HG03060 (cell line): Measurements from ENCODE around the gene LYZL2.
A peak's percentile ranks its signal among the peaks of the same experiment; 100 is the strongest.
"Not testable (repeated sequence)": the region's sequence is repeated elsewhere in the genome, so short reads cannot be mapped to it uniquely, and the experiment has no call there.

Experiments
- ATAC-seq: cut with Tn5 transposase; IDR thresholded peaks from one replicate; pipeline ENCODE4 v1.9.1; 2021; ENCODE audit warnings: low read depth, moderate number of reproducible peaks; ENCODE audit not compliant: unreplicated experiment

LYZL2 gene

GRCh38 chr10:30629653-30630052 is at the start of gene LYZL2:
Gene LYZL2, minus strand, starts transcription at chr10:30629753. Its CDS starts 2,838 bp downstream, at chr10:30626915.
- ATAC-seq, result no peak

DNA sequence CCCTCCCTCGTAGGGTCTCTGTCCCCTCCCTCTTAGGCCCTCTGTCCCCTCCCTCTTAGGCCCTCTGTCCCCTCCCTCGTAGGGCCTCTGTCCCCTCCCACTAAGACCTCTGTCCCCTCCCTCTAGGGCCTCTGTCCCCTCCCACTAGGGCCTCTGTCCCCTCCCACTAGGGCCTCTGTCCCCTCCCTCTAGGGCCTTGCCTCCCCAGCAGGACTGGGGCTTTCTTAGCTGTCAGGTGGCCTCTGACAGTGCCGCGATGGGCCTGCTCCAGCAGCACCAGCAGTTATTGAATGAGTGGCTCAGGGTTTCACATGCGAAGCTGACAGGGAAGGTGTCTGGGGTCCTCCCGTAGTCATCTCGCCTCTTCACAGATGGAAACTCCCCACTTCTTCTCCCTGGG is 48.1 kb upstream of the LYZL2 start:
- ATAC-seq, result not testable (repeated sequence)

DNA sequence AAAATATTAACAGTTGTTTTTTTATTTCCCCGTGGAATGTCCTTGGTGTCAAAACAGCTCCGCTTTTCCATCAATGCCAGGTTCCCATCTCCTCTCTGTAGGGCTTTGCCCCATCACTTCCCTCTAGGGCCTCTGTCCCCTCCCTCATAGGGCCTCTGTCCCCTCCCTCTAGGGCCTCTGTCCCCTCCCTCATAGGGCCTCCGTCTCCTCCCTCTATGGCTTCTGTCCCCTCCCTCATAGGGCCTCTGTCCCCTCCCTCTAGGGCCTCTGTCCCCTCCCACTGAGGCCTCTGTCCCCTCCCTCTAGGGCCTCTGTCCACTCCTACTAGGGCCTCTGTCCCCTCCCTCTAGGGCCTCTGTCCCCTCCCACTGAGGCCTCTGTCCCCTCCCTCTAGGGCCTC is 47.6 kb upstream of the LYZL2 start:
- ATAC-seq, result not testable (repeated sequence)

DNA sequence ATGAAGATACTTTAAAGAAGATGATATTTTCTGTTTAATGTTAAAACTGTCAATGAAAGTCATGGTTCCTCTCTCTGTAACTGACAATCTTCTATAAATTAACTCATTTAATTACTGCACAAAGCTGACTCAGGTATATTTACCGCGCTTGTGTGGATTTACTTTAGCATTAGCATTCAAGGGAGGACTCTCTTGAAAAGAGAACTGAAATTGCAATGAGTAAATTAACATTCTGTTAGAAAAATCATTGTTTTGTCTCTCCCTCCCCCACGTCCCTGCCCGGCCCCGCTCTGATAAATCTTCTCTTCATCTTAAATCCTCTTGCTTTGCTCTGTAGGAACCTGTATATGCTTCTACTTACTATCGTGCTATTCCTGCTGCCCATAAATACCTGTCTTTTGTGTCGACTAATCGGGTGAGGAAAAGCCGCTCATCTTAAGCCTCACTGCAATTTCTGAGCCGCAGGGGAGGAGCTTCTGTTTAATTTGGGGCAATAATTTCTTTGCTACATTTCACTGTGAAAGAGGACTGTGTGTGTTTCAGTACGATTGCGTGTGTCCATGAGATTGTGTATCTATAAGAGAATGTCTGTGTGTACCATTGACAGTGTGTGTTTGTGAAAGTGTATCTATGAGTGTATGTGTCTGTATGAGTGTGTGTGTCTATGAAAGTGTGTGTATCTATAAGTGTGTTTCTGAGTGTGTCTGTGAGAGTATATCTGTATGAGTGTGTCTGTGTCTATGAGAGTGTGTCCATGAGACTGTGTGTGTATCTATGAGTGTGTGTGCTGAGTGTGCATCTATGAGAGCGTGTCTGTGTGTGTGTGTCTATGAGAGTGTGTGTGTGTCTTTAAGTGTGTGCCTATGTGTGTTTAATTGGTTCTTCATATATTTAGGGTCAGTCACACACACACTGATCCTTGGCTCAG is 46.5 kb upstream of the LYZL2 start:
- no peak for ATAC-seq

DNA sequence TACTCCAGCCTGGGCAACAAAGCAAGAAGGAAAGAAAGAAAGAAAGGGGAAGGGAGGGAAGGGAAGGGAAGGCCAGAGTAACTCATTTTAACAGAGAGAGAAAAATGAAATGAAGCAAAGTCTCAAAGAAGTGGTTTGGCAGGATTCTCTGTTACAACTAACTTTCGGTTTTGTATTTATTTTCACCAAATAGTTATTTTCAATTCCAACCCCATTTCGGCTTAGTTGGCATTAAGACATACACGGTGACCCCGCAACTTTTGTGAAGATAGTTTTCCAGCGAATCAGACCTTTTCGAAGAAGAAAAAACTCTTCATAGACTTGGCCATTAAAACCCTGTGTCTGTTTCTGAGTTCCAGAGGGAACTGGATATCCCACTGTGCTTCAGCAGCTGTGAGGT is 45.2 kb upstream of the LYZL2 start:
- ATAC-seq, result no peak

DNA sequence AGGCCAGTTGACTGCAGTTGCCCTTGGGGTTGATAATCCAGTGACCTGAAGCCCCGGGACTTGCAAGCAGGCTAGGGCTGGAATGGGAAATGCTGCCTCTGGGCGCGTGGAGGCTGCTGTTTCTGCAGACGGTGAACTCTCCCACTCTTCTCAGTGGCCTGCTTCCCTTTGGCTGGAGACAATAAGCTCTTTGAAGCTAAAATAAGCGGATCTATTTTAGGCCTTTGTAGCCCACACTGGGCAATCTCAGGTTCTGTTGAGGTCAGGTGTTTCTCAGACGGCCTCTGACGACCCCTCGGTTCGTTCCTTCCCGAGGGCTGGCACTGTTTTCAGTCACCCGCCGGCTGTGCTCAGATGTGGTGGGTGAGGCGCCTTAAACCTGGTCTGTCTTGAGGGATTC is 43.7 kb upstream of the LYZL2 start:
- ATAC-seq, result not testable (repeated sequence)

- ATAC-seq, result not testable (repeated sequence)
These were observed 42.8 kb upstream of the LYZL2 start for GRCh38 chr10:30672338-30672737.

- no peak for ATAC-seq
These were observed 41.6 kb upstream of the LYZL2 start for GRCh38 chr10:30671026-30671616.

GRCh38 chr10:30667982-30668381 is 38.4 kb upstream of the LYZL2 start:
- ATAC-seq, result not testable (repeated sequence)

- peak; percentile 55 for ATAC-seq
These were observed 33.9 kb upstream of the LYZL2 start for GRCh38 chr10:30663403-30663802.

- ATAC-seq, result no peak
These were observed 33.3 kb upstream of the LYZL2 start for GRCh38 chr10:30662814-30663213.

DNA sequence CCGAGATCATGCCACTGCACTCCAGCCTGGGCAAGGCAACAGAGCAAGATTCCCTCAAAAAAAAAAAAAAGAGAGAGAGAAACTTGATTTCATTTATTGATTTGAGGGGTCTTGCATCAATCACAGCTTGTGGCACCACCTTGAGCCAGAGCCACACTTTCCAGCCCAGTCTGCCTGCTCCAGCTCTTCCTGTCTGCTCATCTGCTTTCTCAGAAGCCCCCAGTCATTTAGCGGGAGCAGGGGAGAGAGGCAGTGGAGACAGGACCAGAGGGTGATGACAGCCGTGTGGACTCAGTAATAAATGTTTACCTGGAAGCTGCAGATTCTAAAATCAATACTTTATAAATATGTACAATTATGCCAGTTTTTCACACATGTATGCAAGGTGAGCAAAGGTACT is 30.8 kb upstream of the LYZL2 start:
- not testable (repeated sequence) for ATAC-seq

DNA sequence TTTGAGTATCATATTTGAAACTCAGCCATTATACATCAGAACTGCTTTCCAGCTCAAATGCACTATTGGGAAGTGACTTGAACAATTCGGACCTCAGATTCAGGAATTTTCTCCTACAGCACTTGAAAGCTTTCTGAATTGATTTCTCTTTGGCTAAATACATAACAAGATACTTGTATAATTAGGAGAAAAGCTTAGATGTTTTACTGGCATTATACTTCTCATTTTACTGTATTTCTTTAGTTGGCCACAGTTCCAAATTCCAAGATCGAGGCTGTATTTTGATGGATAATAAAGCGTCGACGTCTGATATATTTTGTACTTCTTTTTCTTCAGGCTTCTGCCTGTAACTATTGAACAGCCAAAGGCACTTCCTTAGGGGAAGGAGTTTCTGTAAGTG is 26.7 kb upstream of the LYZL2 start:
- ATAC-seq, result no peak

DNA sequence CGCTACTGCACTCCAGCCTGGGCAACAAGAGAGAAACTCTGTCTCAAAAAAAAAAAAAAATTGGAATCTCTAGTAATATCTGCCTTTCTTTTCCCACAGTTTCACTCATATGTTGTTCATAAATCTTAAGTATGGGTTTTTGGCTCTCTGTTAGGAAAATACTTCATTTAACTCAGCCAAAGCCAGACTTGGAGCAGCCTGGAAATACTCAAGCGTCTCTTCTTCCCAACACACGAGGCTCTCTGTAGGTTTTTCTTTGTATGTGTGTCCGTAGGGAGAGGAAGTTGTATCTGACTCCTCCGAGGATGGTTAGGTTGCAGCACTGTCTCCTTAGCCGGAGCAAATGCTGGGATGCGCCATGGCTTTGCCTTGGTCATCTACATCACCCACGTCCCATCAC is 25.4 kb upstream of the LYZL2 start:
- not testable (repeated sequence) for ATAC-seq

DNA sequence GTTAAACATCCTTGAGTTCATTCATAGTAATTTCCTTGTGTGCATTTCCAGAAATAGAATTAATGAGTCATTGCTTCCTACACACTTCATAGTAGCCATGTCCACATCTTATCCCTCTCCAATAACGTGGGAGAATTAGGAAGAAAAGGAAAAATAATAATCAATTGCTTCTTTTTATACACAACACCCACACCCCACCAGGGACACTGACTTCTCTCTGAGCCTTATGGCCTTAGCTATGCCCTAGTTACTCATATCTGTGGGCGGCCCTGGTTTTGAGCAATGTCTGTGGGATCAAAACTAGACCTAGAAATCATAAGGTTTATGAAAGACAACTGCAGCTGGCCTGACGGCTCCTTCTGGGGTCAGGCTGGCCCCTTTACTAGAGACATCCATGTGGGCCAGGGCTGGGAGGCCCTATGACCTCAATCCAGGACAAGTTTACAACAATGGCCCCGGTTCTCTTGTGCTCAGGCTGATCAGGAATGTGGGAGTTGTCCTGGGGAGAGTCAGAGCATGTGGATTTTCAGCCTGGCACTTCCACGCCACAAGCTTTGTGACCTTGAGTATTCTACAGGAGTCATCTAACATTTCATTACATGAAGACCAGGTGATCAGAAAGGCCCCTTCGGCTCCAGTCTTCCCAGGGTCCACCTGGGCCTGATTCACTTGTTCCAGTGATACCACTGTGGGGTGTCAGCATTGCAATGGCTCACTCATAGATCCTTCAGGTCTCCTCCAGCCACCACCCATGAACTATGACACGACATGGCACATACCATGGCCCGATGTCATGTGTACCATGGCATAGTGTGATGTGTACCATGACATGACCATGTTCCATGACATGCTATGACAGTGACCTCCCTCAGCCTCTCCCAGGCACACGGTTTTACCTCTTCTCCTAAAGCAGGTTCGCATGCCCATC is 22.2 kb upstream of the LYZL2 start:
- ATAC-seq, result not testable (repeated sequence)

- no peak for ATAC-seq
These were observed 17.5 kb upstream of the LYZL2 start for GRCh38 chr10:30647089-30647488.

DNA sequence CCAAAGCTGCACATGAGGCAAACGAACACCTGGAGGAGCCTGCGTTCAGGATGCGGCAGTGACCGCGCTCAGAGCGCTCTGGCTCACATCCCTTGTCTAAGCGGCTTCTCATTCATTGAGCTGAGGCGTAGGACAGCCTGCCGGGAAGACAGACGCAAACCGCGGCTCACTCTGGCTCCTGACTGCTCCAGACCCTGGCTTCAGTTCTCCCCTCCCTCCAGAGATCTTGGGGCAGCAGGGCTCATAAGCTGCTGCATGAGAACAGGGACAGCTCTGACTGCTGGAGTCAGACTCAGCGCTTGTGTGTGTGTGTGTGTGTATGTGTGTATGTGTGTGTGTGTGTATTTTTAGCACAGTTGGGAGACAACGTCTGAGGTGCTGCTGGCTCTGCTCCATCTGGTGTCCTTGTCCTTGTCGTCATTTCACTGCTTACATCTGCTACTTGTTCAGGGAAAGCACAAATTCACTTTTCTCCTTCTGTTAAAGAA is 15.8 kb upstream of the LYZL2 start:
- no peak for ATAC-seq

- ATAC-seq, result not testable (repeated sequence)
These were observed 14.9 kb upstream of the LYZL2 start for GRCh38 chr10:30644408-30644861.

- ATAC-seq, result not testable (repeated sequence)
These were observed 14.1 kb upstream of the LYZL2 start for GRCh38 chr10:30643557-30644199.

- ATAC-seq, result not testable (repeated sequence)
These were observed 13.3 kb upstream of the LYZL2 start for GRCh38 chr10:30642856-30643255.
